H9 (cell line): Measurements from ENCODE around the gene TNFSF10. TPM values are rescaled to one million over a fixed set of nuclear protein-coding genes. Genes with fewer than 3 reads are reported as not detected.

Experiments used
- DNase-seq: peaks from one replicate; pipeline ENCODE4 v3.0.0-alpha.2; 2017
- H2AFZ ChIP-seq: one replicate; pipeline ENCODE4 v1.6.1; 2013; ENCODE audit warnings: mild to moderate bottlenecking, low read length, control low read depth, moderate library complexity
- H2AK5ac ChIP-seq: 2 replicates; pipeline ENCODE4 v1.6.1; 2013; ENCODE audit warnings: low read length, control low read depth, mixed read lengths; ENCODE audit not compliant: insufficient read length
- H2BK120ac ChIP-seq: one replicate; pipeline ENCODE4 v1.6.1; 2013; ENCODE audit warnings: low read depth, mild to moderate bottlenecking, low read length, control low read depth, inconsistent platforms; ENCODE audit not compliant: poor library complexity, severe bottlenecking
- H2BK12ac ChIP-seq: 2 replicates; pipeline ENCODE4 v1.6.1; 2013; ENCODE audit warnings: low read length, control low read depth, mixed read lengths, low read depth; ENCODE audit not compliant: insufficient read length
- H2BK15ac ChIP-seq: 2 replicates; pipeline ENCODE4 v1.6.1; 2013; ENCODE audit warnings: low read depth, low read length, control low read depth
- H2BK20ac ChIP-seq: one replicate; pipeline ENCODE4 v1.6.1; 2013; ENCODE audit warnings: low read depth, mild to moderate bottlenecking, low read length, control low read depth, inconsistent platforms; ENCODE audit not compliant: poor library complexity, severe bottlenecking
- H2BK5ac ChIP-seq: 2 replicates; pipeline ENCODE4 v1.6.1; 2013; ENCODE audit warnings: low read length, control low read depth, mixed read lengths; ENCODE audit not compliant: insufficient read length
- H3K14ac ChIP-seq: 2 replicates; pipeline ENCODE4 v1.6.1; 2013; ENCODE audit warnings: low read length, control low read depth; ENCODE audit not compliant: insufficient read depth
- H3K18ac ChIP-seq: 2 replicates; pipeline ENCODE4 v1.6.1; 2013; ENCODE audit warnings: low read depth, mild to moderate bottlenecking, mixed read lengths, low read length, control low read depth; ENCODE audit not compliant: insufficient read length
- H3K23ac ChIP-seq: 2 replicates; pipeline ENCODE4 v1.6.1; 2013; ENCODE audit warnings: low read length, control low read depth, mixed read lengths, low read depth; ENCODE audit not compliant: insufficient read length
- H3K23me2 ChIP-seq: 2 replicates; pipeline ENCODE4 v1.6.1; 2013; ENCODE audit warnings: low read depth, mild to moderate bottlenecking, mixed read lengths, low read length, control low read depth; ENCODE audit not compliant: insufficient read length, poor library complexity, severe bottlenecking
- H3K27ac ChIP-seq: 2 replicates; pipeline ENCODE4 v1.5.1; 2013; ENCODE audit warnings: low read length, control low read depth, mixed read lengths, low read depth; ENCODE audit not compliant: insufficient read length
- H3K27me3 ChIP-seq: 2 replicates; pipeline ENCODE4 v1.6.1; 2013; ENCODE audit warnings: low read length, control low read depth, inconsistent platforms; ENCODE audit not compliant: insufficient read depth
- H3K4ac ChIP-seq: 2 replicates; pipeline ENCODE4 v1.6.1; 2013; ENCODE audit warnings: low read depth, mild to moderate bottlenecking, control low read depth, inconsistent platforms, low read length, moderate library complexity
- H3K4me1 ChIP-seq: 2 replicates; pipeline ENCODE4 v1.6.1; 2013; ENCODE audit warnings: low read length, control low read depth, inconsistent platforms; ENCODE audit not compliant: insufficient read depth
- H3K4me2 ChIP-seq: 2 replicates; pipeline ENCODE4 v1.6.1; 2013; ENCODE audit warnings: low read length, control low read depth, mixed read lengths; ENCODE audit not compliant: insufficient read length, insufficient read depth
- H3K56ac ChIP-seq: 2 replicates; pipeline ENCODE4 v1.6.1; 2013; ENCODE audit warnings: low read depth, mild to moderate bottlenecking, mixed read lengths, low read length, control low read depth; ENCODE audit not compliant: insufficient read length
- H3K79me1 ChIP-seq: 2 replicates; pipeline ENCODE4 v1.6.1; 2013; ENCODE audit warnings: low read depth, mild to moderate bottlenecking, moderate library complexity, low read length, control low read depth, inconsistent platforms; ENCODE audit not compliant: insufficient read depth, poor library complexity, severe bottlenecking
- H3K79me2 ChIP-seq: 2 replicates; pipeline ENCODE4 v1.6.1; 2013; ENCODE audit warnings: low read length, control low read depth, inconsistent platforms; ENCODE audit not compliant: insufficient read depth
- H3K9ac ChIP-seq: 2 replicates; pipeline ENCODE4 v1.6.1; 2013; ENCODE audit warnings: low read length, control low read depth, mixed read lengths; ENCODE audit not compliant: insufficient read length; ENCODE audit errors: extremely low read depth
- H3K9me3 ChIP-seq: one replicate; pipeline ENCODE4 v1.6.1; 2013; ENCODE audit warnings: low read depth, low read length, inconsistent platforms; ENCODE audit not compliant: control insufficient read depth
- H3T11ph ChIP-seq: one replicate; pipeline ENCODE4 v1.6.1; 2013; ENCODE audit warnings: mild to moderate bottlenecking, low read length, control low read depth, inconsistent platforms
- H4K20me1 ChIP-seq: one replicate; pipeline ENCODE4 v1.6.1; 2013; ENCODE audit not compliant: control insufficient read depth, insufficient read length, insufficient read depth
- H4K5ac ChIP-seq: 2 replicates; pipeline ENCODE4 v1.6.1; 2013; ENCODE audit warnings: low read depth, mild to moderate bottlenecking, mixed read lengths, low read length, control low read depth; ENCODE audit not compliant: insufficient read length
- H4K8ac ChIP-seq: replicated peaks from 2 replicates; pipeline ENCODE4 v1.6.1; 2013; ENCODE audit warnings: low read length, control low read depth, mixed read lengths, low read depth; ENCODE audit not compliant: insufficient read length
- H4K91ac ChIP-seq: 2 replicates; pipeline ENCODE4 v1.6.1; 2013; ENCODE audit warnings: low read depth, mild to moderate bottlenecking, moderate library complexity, mixed read lengths, low read length, control low read depth; ENCODE audit not compliant: insufficient read length
- H3K27ac Mint-ChIP-seq, 3 experiments: 2 replicates in 2 of 3; 3 replicates in 1 of 3; pipeline ENCODE4 v1.8.0; 2020 to 2021; ENCODE audit warnings: mixed read lengths in 3 of 3, mild to moderate bottlenecking in 1 of 3, moderate library complexity in 1 of 3
- H3K27me3 Mint-ChIP-seq: 2 replicates; pipeline ENCODE4 v1.8.0; 2021; ENCODE audit warnings: low read depth, mild to moderate bottlenecking, moderate library complexity, mixed read lengths
- H3K36me3 Mint-ChIP-seq, 3 experiments: 2 replicates in 2 of 3; 3 replicates in 1 of 3; pipeline ENCODE4 v1.8.0; 2020 to 2021; ENCODE audit warnings: low read depth in 3 of 3, mixed read lengths in 3 of 3; ENCODE audit not compliant: insufficient read depth in 1 of 3
- H3K4me1 Mint-ChIP-seq, 2 experiments: 2 replicates each; pipeline ENCODE4 v1.8.0; 2020; ENCODE audit warnings: mixed read lengths in 2 of 2
- H3K4me3 Mint-ChIP-seq, 2 experiments: 2 replicates in 1 of 2; 3 replicates in 1 of 2; pipeline ENCODE4 v1.8.0; 2020 to 2021; ENCODE audit warnings: mild to moderate bottlenecking in 2 of 2, mixed read lengths in 2 of 2, moderate library complexity in 1 of 2
- H3K9me3 Mint-ChIP-seq, 2 experiments: 2 replicates in 1 of 2; 3 replicates in 1 of 2; pipeline ENCODE4 v1.8.0; 2020; ENCODE audit warnings: mild to moderate bottlenecking in 2 of 2, mixed read lengths in 2 of 2, moderate library complexity in 1 of 2
- WGBS: extraction: QIAGEN DNeasy Blood & Tissue Kit; methylation state at CpG from one replicate; pipeline ENCODE4 v1.1.7; 2013; ENCODE audit warnings: missing lambda C conversion rate, low lambda C conversion rate, mixed read lengths; ENCODE audit not compliant: insufficient read length; ENCODE audit errors: extremely low coverage; 5-methylcytosine and 5-hydroxymethylcytosine counted together
- total RNA-seq: library from RNA; stranded (reverse); gene quantifications from 2 replicates; pipeline ENCODE4 v1.2.1, GENCODE V29; 2021
- TF ChIP-seq, protein P1 (sequence below): fragments of 200-600 bp; sonication (generic); conservative IDR thresholded peaks from 3 replicates; pipeline ENCODE4 v1.8.0; 2021; ENCODE audit warnings: antibody characterized with exemption, mild to moderate bottlenecking

Gene TNFSF10
- total RNA-seq, 1 experiment from 2014 or later, result not detected

DNA sequence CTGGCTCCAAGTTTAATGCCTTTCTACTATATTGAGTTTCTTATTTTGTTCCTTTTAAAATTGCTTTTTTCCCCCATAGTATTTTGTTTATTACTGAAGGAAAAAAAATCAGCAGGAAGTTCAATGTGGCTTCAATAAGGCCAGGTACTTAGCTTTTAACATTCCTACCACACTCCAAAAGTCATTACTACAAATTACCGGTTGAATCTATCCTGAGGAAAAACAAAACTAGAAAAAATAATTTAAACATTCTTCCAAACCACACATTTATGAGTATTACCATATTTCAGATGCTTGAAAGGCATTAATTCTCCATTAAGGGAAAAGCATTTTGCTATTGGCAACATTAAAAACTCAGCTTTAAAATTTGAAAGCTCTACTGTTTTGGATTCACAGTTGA lies 20.2 kb upstream of the TNFSF10 start:
- no peak overlapping the region for H4K5ac ChIP-seq
- H3K9me3 ChIP-seq, result no peaks in the 10 kb centered on the region
- H2BK120ac ChIP-seq, result no peak overlapping the region
- no peak overlapping the region for H2BK12ac ChIP-seq
- TF ChIP-seq, protein P1, sequence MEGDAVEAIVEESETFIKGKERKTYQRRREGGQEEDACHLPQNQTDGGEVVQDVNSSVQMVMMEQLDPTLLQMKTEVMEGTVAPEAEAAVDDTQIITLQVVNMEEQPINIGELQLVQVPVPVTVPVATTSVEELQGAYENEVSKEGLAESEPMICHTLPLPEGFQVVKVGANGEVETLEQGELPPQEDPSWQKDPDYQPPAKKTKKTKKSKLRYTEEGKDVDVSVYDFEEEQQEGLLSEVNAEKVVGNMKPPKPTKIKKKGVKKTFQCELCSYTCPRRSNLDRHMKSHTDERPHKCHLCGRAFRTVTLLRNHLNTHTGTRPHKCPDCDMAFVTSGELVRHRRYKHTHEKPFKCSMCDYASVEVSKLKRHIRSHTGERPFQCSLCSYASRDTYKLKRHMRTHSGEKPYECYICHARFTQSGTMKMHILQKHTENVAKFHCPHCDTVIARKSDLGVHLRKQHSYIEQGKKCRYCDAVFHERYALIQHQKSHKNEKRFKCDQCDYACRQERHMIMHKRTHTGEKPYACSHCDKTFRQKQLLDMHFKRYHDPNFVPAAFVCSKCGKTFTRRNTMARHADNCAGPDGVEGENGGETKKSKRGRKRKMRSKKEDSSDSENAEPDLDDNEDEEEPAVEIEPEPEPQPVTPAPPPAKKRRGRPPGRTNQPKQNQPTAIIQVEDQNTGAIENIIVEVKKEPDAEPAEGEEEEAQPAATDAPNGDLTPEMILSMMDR, result no peak
- H3K4me1 ChIP-seq, result no peaks in the 10 kb centered on the region
- no peak overlapping the region for H3K23ac ChIP-seq
- H3K27me3 Mint-ChIP-seq, result no peaks in the 10 kb centered on the region
- no peak overlapping the region for H3K56ac ChIP-seq
- H2AFZ ChIP-seq, result no peak overlapping the region
- no CpG with 5 or more reads among the region's 1 CpG for WGBS
- H3K9ac ChIP-seq, result no peak overlapping the region
- no peak overlapping the region for H3K27ac Mint-ChIP-seq
- H4K8ac ChIP-seq, result no peak overlapping the region
- no peak overlapping the region for H3K14ac ChIP-seq
- no peak overlapping the region for H4K91ac ChIP-seq
- no peaks in the 10 kb centered on the region for H3K36me3 Mint-ChIP-seq
- no peaks in the 10 kb centered on the region for H4K20me1 ChIP-seq
- H3K79me2 ChIP-seq, result no peaks in the 10 kb centered on the region
- no peak overlapping the region for H3T11ph ChIP-seq
- H2BK5ac ChIP-seq, result no peak overlapping the region
- no peak overlapping the region for H3K27ac ChIP-seq
- H3K4me3 Mint-ChIP-seq, result no peak overlapping the region
- no peaks in the 10 kb centered on the region for H3K9me3 Mint-ChIP-seq
- H2BK15ac ChIP-seq, result no peak overlapping the region
- H3K27me3 ChIP-seq, result no peaks in the 10 kb centered on the region
- no peak overlapping the region for H3K18ac ChIP-seq
- no peaks in the 10 kb centered on the region for H3K79me1 ChIP-seq
- no peaks in the 10 kb centered on the region for H3K23me2 ChIP-seq
- H3K4me2 ChIP-seq, result no peak overlapping the region
- no peak overlapping the region for H2BK20ac ChIP-seq
- peaks cover 4% of the 10 kb centered on the region in 2 experiments; a peak in 1 of 4 replicates for H3K4me1 Mint-ChIP-seq
- no peak overlapping the region for H2AK5ac ChIP-seq
- no peak for DNase-seq
- no peak overlapping the region for H3K4ac ChIP-seq
